MCF 10A (cell line): Measurements from ENCODE around the gene MOCOS. TPM values are rescaled to one million over a fixed set of nuclear protein-coding genes. Genes with fewer than 3 reads are reported as not detected.

Source experiments
- BruUV-seq: library from RNA; stranded (reverse); fragments of 400-500 nt; replicated peaks from 2 replicates; lab custom pipeline; 2021; lab: Mats Ljungman, UMichigan
- CTCF ChIA-PET: fragments of 300-600 bp; sonication (Branson Sonifier 250); formaldehyde crosslinking; extraction: SDS; loops from one replicate; lab custom pipeline; 2021; ENCODE audit warnings: antibody characterized with exemption, inconsistent platforms; lab: Yijun Ruan, JAX
- POLR2A ChIA-PET: fragments of 300-600, 350-650 bp; sonication (Branson Sonifier 250); formaldehyde crosslinking; extraction: SDS; loops from one replicate; lab custom pipeline; 2020; ENCODE audit warnings: antibody characterized with exemption, inconsistent platforms; lab: Yijun Ruan, JAX
- DNase-seq: peaks from one replicate; pipeline ENCODE4 v3.0.0-alpha.2; 2018; ENCODE audit not compliant: unreplicated experiment
- H3K27ac Mint-ChIP-seq: one replicate; pipeline ENCODE4 v1.8.0; 2022; ENCODE audit warnings: mild to moderate bottlenecking, low read depth, mixed read lengths; ENCODE audit not compliant: unreplicated experiment
- H3K27me3 Mint-ChIP-seq: one replicate; pipeline ENCODE4 v1.8.0; 2022; ENCODE audit warnings: mixed read lengths; ENCODE audit not compliant: insufficient read depth, unreplicated experiment
- H3K36me3 Mint-ChIP-seq: one replicate; pipeline ENCODE4 v1.8.0; 2022; ENCODE audit warnings: mild to moderate bottlenecking, moderate library complexity, mixed read lengths; ENCODE audit not compliant: insufficient read depth, unreplicated experiment
- H3K4me1 Mint-ChIP-seq: one replicate; pipeline ENCODE4 v1.8.0; 2022; ENCODE audit warnings: mixed read lengths; ENCODE audit not compliant: insufficient read depth, unreplicated experiment
- H3K4me3 Mint-ChIP-seq: one replicate; pipeline ENCODE4 v1.8.0; 2022; ENCODE audit warnings: mild to moderate bottlenecking, moderate library complexity, mixed read lengths; ENCODE audit not compliant: unreplicated experiment
- H3K9me3 Mint-ChIP-seq: one replicate; pipeline ENCODE4 v1.8.0; 2022; ENCODE audit warnings: mixed read lengths; ENCODE audit not compliant: unreplicated experiment
- intact Hi-C: fragments of 100-400 bp; cut with micrococcal nuclease; formaldehyde crosslinking; loops from 2 replicates; pipeline ENCODE4 v1.14.1; 2022
- total RNA-seq: library from RNA; stranded (reverse); gene quantifications from 2 replicates; pipeline ENCODE4 v1.2.3, GENCODE V29; 2022
- TF ChIP-seq, protein P1 (sequence below): fragments of 200-600 bp; IDR thresholded peaks from one replicate; pipeline ENCODE4 v1.8.0; 2022; ENCODE audit warnings: antibody characterized with exemption, mild to moderate bottlenecking; ENCODE audit not compliant: unreplicated experiment

MOCOS gene
- total RNA-seq, 1 experiment from 2014 or later = 81.1 TPM

GRCh38 chr18:36297417-36298125 lies 110.3 kb downstream of the MOCOS start, which contains the start of gene FHOD3:
Gene FHOD3 (plus strand): TSS chr18:36297713. CDS start chr18:36297836, 123 bp downstream.
- no TSS peak for BruUV-seq
- H3K27ac Mint-ChIP-seq = no peak within 1 kb of the TSS
- CTCF ChIA-PET = interaction anchor here (0.6 to 3.0 kb wide), 5 partner anchors 17 to 275 kb away, joined by 3 to 19 read pairs (median 3); no protein-coding TSS in a partner anchor

DNA sequence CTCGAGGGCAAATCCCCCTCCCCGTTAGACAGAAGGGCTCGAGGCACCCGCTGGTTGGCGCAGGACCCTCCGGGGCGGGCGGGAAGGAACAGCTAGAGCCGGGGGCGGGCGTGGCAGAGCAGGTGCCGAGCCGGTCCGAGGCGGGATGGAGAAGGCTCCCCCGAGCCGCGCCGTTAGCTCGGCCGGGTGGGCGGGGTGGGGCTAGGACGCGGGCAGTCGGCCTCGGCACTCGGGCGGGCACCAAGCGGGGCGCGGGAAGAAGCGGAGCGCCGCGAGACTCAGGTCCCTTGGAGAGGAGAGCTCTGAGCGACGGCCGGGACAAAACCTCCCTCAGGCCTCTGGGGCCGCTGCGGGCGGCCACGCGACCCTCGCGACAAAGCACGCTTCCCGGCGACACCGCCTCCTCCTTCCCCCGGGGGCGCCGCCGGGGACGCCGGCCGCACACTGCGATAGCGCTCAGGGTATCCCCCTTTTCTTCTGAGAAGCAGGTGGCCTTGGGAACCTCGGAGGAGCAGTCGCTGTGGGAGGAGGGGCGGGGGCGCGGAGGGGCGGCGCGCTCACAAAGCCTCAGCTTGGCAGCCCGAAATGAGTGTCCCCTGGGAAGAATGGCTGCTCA lies 110.9 kb downstream of the MOCOS start:
- DNase-seq = no peak
- no peaks in the 10 kb centered on the region for H3K36me3 Mint-ChIP-seq
- peaks cover 9% of the 10 kb centered on the region for H3K4me1 Mint-ChIP-seq
- H3K27me3 Mint-ChIP-seq = no peaks in the 10 kb centered on the region
- H3K4me3 Mint-ChIP-seq = no peak overlapping the region
- H3K9me3 Mint-ChIP-seq = no peaks in the 10 kb centered on the region
- ChIA-PET CTCF (interaction anchor here (0.6 to 3.0 kb wide), 4 partner anchors 205 to 459 kb away, joined by 3 to 19 read pairs (median 4); no protein-coding TSS in a partner anchor), POLR2A (interaction anchor here (0.7 to 3.6 kb wide), 6 partner anchors 9 to 274 kb away, joined by 3 to 28 read pairs (median 4); no protein-coding TSS in a partner anchor)
- no peak overlapping the region for H3K27ac Mint-ChIP-seq
- intact Hi-C loops = loop anchor here (5.0 kb wide), 1 partner anchor 74 kb away; no protein-coding TSS in a partner anchor
- BruUV-seq = no TSS peak
- TF ChIP-seq, protein P1, sequence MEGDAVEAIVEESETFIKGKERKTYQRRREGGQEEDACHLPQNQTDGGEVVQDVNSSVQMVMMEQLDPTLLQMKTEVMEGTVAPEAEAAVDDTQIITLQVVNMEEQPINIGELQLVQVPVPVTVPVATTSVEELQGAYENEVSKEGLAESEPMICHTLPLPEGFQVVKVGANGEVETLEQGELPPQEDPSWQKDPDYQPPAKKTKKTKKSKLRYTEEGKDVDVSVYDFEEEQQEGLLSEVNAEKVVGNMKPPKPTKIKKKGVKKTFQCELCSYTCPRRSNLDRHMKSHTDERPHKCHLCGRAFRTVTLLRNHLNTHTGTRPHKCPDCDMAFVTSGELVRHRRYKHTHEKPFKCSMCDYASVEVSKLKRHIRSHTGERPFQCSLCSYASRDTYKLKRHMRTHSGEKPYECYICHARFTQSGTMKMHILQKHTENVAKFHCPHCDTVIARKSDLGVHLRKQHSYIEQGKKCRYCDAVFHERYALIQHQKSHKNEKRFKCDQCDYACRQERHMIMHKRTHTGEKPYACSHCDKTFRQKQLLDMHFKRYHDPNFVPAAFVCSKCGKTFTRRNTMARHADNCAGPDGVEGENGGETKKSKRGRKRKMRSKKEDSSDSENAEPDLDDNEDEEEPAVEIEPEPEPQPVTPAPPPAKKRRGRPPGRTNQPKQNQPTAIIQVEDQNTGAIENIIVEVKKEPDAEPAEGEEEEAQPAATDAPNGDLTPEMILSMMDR = no peak

More at GRCh38 chr18:36297417-36298125, 110.3 kb downstream of the MOCOS start, which contains the start of gene FHOD3:
- DNase-seq = peak; percentile 54
- intact Hi-C loops = loop anchor here (5.0 kb wide), 1 partner anchor 75 kb away; no protein-coding TSS in a partner anchor
- Mint-ChIP-seq H3K36me3 (no peaks in the 10 kb centered on the region), H3K4me1 (peaks cover 6% of the 10 kb centered on the region), H3K27me3 (no peaks in the 10 kb centered on the region), H3K9me3 (no peaks in the 10 kb centered on the region), H3K4me3 (no peak within 1 kb of the TSS)
- POLR2A ChIA-PET = interaction anchor here (0.7 to 3.6 kb wide), 6 partner anchors 12 to 373 kb away, joined by 3 to 28 read pairs (median 4); no protein-coding TSS in a partner anchor
- TF ChIP-seq, protein P1 = peak; percentile 0

DNA sequence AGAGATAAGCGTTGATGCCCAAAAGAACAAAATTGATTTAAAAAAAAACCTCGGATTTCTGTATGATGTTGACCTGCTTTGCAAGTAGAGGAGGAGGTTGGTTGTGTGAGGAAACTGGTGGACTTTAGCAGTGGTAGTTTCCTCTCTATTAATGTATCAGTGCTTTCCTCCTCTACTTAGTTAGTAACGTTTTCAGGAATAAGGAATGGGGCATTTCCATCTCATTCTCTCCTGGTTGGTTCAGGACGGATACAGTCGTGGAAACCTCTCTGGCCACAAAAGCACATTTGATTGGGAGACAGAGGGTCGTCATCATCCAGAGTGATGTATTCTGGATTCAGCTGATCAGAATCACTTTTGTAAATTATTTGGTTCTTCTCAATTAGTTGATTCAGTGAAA lies 111.7 kb downstream of the MOCOS start:
- TF ChIP-seq, protein P1 = no peak
- TSS peak; percentile 26 for BruUV-seq
- no peaks in the 10 kb centered on the region for H3K9me3 Mint-ChIP-seq
- H3K4me1 Mint-ChIP-seq = peaks cover 9% of the 10 kb centered on the region
- H3K27ac Mint-ChIP-seq = no peak overlapping the region
- CTCF ChIA-PET = interaction anchor here (0.5 to 3.0 kb wide), 7 partner anchors 175 to 458 kb away, joined by 3 to 19 read pairs (median 4); no protein-coding TSS in a partner anchor
- POLR2A ChIA-PET = interaction anchor here (0.7 to 3.6 kb wide), 5 partner anchors 9 to 272 kb away, joined by 3 to 28 read pairs (median 3); no protein-coding TSS in a partner anchor
- H3K27me3 Mint-ChIP-seq = no peaks in the 10 kb centered on the region
- H3K36me3 Mint-ChIP-seq = no peaks in the 10 kb centered on the region
- intact Hi-C loops = loop anchor here (5.0 kb wide), 1 partner anchor 73 kb away; no protein-coding TSS in a partner anchor
- no peak for DNase-seq
- no peak overlapping the region for H3K4me3 Mint-ChIP-seq
